ENCODE results near the gene GLIS1.

DNA sequence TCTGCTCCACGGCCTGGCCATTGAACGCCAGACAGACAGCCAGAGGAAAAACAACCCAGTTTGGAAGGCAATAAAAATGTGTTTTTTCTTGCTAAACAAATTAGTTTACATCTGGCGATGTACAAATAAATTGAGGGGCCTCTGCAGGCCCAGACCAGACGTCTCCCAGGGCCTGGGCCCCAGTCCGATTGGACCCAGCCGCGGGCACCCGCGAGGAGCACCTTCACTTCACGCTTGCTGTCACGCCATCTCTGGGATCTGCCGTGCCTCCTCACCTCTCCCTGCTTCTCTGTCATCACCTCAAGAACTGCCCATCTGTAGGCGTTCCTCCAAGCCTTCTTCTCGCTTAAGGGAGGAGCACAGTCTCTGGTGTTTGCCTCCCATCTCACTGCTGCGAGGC lies 61.5 kb downstream of the GLIS1 start:
- TF ChIP-seq, protein P1, sequence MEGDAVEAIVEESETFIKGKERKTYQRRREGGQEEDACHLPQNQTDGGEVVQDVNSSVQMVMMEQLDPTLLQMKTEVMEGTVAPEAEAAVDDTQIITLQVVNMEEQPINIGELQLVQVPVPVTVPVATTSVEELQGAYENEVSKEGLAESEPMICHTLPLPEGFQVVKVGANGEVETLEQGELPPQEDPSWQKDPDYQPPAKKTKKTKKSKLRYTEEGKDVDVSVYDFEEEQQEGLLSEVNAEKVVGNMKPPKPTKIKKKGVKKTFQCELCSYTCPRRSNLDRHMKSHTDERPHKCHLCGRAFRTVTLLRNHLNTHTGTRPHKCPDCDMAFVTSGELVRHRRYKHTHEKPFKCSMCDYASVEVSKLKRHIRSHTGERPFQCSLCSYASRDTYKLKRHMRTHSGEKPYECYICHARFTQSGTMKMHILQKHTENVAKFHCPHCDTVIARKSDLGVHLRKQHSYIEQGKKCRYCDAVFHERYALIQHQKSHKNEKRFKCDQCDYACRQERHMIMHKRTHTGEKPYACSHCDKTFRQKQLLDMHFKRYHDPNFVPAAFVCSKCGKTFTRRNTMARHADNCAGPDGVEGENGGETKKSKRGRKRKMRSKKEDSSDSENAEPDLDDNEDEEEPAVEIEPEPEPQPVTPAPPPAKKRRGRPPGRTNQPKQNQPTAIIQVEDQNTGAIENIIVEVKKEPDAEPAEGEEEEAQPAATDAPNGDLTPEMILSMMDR (IDR thresholded peaks at IDR 0.05): no peak
- no peak for TF ChIP-seq POLR2A (IDR thresholded peaks at IDR 0.05)
- no peak for TF ChIP-seq EP300 (IDR thresholded peaks at IDR 0.05)
- no peak for TF ChIP-seq POLR2AphosphoS5 (IDR thresholded peaks at IDR 0.05)

All from stomach (tissue), 4 donors.